Frontal cortex (tissue), 4 donors: ENCODE measurements around the gene PPM1M. TPM values are rescaled to one million over a fixed set of nuclear protein-coding genes. Genes with fewer than 3 reads are reported as not detected.

Experiments
- DNase-seq, 2 donors: peaks; one replicate each; pipeline ENCODE4 v3.0.0; 2012; ENCODE audit warnings: low spot score in 2 of 2
- FAIRE-seq: peaks from 2 replicates; lab custom pipeline; 2012; peaks lifted over from hg19 to GRCh38; lab: Jason Lieb, UNC
- total RNA-seq: library from RNA; depleted of rRNA; stranded (reverse); fragments of >200 nt; gene quantifications from one replicate; pipeline ENCODE4 v1.2.3, GENCODE V29; 2014
- donor health status: control.
- donor health status: control.
- donor health status: control.

PPM1M gene
- total RNA-seq, 1 donor from 2014 or later = 6.9 TPM

- FAIRE-seq = no peak
These were observed 16.7 kb upstream of the PPM1M start for GRCh38 chr3:52228751-52229291.

DNA sequence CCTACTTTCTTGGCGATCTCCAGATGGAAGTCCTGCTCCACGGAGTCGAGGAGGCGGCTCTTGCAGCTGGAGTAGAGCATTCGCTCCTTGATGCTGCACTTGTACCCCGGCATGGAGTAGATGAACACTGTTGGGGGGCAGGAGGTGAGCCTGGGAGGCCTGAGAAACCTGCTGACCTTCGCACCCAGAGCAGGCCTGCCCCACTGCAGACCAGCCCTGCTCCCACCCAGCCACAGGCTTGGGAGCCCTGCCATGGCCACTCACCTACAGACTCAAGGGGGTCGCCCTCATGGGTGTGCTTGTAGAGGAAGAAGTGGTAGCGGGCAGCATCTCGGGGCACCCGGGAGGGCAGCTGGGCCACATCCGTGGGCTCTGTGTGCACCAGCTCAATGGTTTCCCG lies 15.9 kb upstream of the PPM1M start:
- FAIRE-seq (no peak), DNase-seq (no peak)

More at GRCh38 chr3:52228751-52229291, 16.7 kb upstream of the PPM1M start:
- DNase-seq = no peak

DNA sequence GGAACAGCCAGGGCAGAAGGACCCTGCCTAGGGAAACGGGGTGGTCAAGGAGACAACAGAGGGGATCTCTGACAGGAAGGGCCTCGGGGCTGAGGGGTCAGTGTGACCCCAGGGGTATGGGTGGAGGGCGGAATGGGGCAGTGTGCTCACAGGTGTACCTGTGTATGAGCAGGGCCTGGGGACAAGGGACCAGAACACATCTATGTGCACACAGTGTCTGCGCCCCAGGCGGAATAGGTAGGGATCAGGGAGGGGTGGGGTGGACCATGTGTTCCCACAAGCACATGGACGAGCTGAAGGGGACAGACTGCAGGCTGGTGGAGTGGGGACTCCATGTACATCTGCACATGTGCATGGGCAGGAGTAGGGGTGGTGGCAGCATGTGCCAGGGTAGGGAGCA lies 15.1 kb upstream of the PPM1M start:
- DNase-seq (no peak), FAIRE-seq (no peak)

- FAIRE-seq (no peak), DNase-seq (no peak)
These were observed 14.6 kb upstream of the PPM1M start for GRCh38 chr3:52230889-52231499.

- FAIRE-seq (no peak), DNase-seq (no peak)
These were observed 13.9 kb upstream of the PPM1M start for GRCh38 chr3:52231502-52232278.

DNA sequence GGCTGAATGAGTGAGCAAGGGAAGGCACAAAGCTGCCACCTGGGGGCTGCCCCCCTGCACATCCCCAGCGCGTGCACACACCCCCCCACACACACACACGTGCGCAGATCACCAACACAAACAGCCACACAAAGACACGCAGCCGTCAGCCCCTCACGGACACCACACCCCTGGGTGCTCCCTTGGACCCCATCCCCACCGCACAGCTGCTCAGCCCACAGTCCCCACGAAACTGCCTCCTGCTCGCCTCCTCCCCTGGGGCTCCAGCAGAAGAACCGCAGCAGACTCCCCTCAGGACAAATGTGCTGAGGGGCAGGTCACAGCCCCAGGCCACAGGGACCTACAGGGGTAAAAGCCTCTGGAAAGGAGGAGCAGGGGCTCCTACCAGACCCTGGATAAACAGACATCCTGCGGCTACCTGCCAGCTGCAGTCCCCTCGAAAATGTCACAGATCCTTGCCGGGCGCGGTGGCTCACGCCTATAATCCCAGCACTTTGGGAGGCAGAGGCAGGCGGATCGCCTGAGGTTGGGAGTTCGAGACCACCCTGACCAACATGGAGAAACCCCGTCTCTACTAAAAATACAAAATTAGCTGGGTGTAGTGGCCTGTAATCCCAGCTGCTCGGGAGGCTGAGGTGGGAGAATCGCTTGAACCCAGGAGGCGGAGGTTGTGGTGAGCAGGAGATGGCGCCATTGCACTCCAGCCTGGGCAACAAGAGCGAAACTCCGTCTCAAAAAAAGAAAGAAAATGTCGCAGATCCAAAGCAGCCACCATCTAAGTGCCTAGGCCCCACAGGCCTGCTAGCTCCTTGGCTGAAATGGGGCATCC lies 13.1 kb upstream of the PPM1M start:
- DNase-seq (no peak), FAIRE-seq (no peak)

GRCh38 chr3:52233108-52233591 lies 12.4 kb upstream of the PPM1M start:
- no peak for FAIRE-seq

DNA sequence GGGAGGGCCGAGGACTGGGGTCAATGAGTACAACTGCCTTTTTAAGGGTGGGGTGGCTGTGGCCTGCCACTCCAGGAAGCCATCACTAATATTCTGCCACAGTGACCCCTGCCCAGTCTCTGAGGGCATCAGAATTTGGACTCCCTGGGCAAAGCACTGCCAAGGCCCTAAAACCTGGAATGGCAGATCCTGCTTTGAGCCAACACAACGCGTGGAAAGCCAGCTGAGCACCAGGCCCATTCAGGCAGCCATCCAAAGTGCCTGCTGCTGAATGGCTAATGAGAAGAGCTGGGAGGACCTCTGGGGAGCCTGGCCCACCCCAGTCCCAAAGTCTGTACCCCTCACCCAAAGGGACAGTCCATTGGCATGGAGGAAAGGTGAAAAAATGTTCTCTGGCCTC lies 11.6 kb upstream of the PPM1M start:
- FAIRE-seq = no peak
- no peak for DNase-seq

More at GRCh38 chr3:52233108-52233591, 12.4 kb upstream of the PPM1M start:
- DNase-seq = no peak

DNA sequence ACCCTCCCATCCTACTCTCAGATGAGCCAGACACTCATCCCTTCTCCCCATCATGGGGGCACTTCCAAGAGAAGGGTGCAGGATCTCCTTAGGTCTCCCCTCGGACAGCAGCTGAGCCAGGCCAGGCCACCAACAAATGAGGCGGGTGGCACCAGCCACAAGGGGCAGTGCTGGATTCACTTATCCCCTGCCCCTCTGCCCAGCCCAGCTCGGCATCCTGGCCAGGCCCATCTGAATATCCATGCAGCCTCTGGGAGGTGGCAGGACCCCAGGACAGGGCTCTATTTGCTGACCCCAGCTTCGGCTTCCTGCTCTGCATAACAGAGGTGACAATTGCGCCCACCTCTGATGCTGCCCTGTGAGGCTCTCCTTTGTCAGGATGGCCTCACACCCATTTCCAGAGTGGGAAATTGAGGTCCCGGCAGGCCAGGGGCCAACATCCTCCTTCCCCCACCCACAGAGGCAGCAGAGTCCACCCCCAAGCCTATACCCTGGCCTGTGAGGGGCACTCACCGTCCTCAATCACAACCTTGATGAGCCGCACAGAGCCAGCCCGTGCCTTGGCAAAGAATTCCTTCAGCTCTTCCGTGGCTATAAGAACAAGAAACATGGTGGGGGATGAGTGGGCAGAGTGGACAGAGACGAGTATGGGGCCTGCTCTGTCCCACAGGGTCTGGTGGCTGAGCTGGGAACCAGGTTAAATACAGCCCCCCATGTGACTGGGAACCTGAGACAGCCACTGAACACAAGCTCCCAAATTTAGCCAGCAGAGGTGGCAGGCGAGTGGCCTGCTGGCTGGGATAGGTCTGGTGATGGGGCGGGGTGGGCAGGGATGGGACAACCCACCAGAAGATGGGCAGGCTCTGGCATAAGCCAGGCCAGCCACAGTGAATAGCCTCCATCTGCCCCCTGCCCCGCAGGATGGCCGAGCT lies 10.8 kb upstream of the PPM1M start:
- FAIRE-seq (no peak), DNase-seq (no peak)

DNA sequence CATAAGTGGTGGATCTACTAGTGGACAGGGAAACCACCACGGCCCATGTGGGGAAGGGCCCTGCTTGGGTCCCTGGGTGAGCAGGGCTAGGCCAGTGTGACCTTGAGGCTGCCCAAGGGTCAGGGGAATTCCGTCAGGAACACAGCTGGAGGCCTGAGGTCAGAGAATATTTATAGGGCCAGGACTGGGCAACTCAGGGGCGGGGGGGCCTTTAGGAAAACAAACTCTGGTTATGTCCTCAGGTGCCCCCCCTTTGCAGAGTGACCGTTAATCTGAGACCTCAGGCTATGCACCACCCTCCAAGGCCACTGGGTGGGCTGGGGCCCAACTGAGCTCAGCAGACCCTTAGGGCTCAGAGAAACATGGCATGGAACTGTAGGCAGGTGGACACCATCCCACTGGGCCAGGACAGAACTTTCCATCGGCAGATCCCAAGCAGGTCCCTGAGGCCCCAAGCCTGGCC lies 9.1 kb upstream of the PPM1M start:
- no peak for FAIRE-seq

DNA sequence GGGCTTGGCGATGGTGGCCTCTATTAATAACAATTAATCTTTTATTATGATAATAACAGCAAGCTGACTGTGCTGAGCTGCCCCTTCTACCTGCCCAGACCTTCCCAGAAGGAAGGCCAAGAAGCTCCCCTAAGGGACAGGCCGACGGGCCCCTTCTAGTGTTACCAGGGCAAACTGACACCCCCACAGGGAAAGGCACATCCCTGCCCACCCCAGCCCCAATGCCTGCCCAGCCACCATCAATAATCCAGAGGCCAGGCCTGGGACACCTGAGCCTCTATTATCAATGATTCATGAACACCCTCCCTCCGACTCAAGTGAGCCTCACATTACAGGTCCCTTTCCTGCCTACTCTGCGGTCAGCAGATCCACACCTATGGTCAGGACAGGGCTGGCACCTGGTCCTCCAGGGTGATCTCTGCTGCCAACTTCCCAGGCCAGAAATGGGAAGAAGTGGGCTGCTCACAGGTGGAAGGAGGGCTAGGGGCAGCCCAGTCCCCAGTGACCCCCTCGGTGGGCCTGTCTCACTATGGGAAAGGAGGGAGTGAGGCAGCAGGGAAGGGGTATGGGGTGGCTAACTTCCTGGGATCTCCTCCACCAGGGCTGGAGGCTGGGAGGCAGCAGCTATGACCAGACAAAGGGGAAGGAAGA lies 8.4 kb upstream of the PPM1M start:
- FAIRE-seq = no peak

More for the DNA sequence above, 9.1 kb upstream of the PPM1M start:
- DNase-seq = no peak

GRCh38 chr3:52237657-52238172 lies 7.8 kb upstream of the PPM1M start:
- FAIRE-seq (no peak), DNase-seq (peak; percentile 72 to 84)

More for the DNA sequence above, 8.4 kb upstream of the PPM1M start:
- DNase-seq = no peak

DNA sequence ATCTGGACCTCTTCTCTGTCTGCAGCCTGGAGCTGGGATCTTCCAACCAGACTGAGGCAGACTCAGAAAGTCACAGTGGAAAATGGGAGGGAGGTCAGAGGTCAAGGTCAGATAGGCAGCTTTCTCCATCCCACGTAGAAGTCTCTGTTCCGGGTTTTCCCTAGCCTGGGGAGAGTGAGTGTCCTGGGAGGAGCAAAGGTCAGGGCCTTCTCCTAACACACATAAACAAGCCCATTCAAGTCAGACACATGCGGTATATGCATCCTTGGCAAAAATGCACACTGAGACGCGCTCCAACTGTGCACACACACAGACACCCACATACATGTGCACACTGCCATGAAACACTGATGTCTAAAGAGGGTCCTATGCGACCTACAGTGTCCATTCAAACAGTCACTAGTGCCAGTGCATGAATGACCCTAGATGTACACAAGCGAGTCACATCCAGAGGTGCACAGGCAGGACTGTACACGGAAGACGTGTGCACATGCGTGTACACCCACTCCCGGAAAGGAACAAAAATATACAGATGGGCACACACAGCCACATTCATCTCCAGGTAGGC lies 7.3 kb upstream of the PPM1M start:
- DNase-seq (no peak), FAIRE-seq (no peak)

GRCh38 chr3:52238761-52239701 lies 6.5 kb upstream of the PPM1M start, which contains the start of gene TWF2:
Gene TWF2 (minus strand): TSS chr3:52239158. CDS start chr3:52239016, 142 bp downstream.
- DNase-seq = peak; percentile 95
- FAIRE-seq = no peak

DNA sequence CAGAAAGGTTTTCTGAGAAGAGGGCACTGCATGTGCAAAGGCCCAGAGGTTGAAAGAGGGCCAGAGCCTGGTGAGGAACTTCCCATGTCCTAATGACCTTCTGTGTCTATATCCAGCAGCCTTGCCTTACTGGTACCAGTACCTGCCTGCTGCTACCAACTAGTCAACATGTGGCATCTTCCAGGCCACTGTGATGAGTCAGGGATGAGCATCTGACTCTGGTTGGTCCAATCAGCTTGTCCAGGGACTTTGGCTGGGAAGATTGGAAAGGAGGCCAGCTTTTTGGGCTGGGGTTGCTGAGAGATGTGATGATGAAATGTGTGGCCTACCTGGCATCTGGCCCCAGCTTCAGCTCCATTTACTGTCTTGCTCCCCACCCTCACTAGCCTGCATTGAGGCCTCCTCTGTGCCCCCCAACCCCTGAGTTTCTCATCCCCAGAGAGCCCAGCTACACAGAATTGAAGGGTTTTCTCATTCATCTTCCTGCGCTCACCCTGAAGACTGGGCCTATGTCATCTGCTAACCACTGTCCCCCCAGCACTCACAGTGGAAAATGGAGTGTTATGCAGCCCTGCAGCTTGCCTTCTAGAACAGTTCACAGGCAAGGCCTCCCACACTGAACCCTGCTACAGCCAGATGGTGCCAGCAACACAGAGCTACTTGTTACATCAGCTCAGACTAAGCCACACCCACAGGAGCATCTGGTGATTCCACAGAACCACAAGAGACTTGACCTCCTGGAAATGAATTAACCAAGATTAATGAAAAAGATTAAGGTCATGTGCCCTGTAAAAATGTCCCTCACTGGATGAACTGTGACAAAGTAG lies 5.3 kb upstream of the PPM1M start:
- DNase-seq (peak in 1 of 2 donors; percentile 68), FAIRE-seq (no peak)

- FAIRE-seq (no peak), DNase-seq (no peak)
These were observed 4.6 kb upstream of the PPM1M start for GRCh38 chr3:52240886-52241370.
